GF-D8 (cell line): ENCODE results near the gene FOXE1.

ENCODE experiments used
- DNase-seq: peaks from one replicate; lab custom pipeline; 2025; lab: John Stamatoyannopoulos, UW

FOXE1 gene

GRCh38 chr9:97853056-97853843, at the start of gene FOXE1:
FOXE1 (plus strand) TSS chr9:97853226; CDS start chr9:97853915, 689 bp downstream.
- DNase-seq = no peak

- no peak for DNase-seq
Observed at GRCh38 chr9:97804059-97804365, 49.0 kb upstream of the FOXE1 start.

GRCh38 chr9:97806721-97807120, 46.3 kb upstream of the FOXE1 start:
- no peak for DNase-seq

- DNase-seq = no peak
Observed at GRCh38 chr9:97807681-97808080, 45.3 kb upstream of the FOXE1 start.

DNA sequence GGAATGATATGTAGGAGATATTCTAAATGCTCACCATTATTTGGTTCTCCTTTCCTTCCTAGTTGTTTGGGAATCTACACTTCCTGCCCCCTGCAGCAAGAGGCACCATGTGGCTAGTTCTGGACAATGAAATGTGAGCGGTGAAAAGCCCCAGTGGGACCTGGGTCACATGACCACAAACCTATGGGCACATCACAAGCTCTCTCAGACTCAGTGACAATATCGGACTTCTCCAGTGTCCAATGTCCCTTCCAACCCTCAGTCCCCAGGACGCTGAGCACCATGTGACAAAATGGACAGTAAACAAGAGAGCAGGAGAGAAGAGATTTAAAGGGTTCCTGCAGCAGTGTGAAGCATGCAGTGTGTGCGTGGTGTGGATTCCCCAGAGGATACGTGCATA, 44.6 kb upstream of the FOXE1 start:
- no peak for DNase-seq

DNA sequence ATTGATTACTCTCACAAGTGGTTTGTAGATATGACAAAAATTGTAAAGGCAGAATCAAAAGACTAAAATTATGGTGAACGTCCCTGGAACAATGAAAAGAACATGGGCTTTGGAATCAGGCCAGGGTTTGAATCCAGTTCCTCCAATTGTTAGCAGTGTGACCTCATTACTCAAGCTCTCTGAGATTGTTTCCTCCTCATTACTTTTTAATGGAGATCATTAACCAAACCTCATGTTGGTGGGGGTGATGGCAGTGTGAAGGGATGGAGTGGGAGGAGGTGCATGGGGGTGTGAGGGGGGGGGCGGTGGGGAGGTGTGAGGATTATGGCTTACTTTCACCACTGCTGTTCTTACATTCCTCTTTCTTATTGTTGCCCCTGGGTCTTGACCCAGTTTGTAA, 44.1 kb upstream of the FOXE1 start:
- DNase-seq = no peak

DNA sequence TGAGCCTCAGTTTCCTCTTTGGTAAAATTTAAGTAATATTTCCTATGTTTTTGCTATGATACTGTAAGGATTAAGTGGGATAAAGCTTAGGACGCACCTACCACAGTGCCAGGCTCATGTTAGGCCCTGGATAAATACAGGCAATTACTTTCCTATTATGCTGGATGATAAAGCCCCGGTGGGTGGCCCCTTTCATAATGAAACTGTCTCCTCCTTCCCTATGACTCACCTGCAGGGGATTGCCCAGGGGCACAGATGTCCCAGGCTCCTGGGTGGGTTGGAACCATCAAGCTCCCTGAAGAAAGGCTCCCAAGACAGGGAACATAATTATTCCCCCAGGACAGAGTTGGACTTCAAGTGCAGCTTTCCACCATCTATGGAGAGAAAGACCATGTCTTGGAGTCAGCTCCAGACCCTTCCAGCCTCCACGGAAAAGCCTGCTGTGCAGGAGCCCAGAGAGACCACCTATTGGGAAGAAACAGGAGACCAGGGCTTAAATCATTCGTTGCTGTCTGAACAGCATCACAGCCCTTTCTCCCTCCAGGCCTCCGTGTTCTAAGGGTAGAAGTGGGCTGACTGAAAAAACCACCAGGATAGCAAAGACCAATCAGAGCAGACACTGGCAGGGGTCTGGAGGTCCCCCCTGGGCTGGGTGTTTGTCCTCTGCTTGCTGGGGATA, 43.2 kb upstream of the FOXE1 start:
- no peak for DNase-seq

DNA sequence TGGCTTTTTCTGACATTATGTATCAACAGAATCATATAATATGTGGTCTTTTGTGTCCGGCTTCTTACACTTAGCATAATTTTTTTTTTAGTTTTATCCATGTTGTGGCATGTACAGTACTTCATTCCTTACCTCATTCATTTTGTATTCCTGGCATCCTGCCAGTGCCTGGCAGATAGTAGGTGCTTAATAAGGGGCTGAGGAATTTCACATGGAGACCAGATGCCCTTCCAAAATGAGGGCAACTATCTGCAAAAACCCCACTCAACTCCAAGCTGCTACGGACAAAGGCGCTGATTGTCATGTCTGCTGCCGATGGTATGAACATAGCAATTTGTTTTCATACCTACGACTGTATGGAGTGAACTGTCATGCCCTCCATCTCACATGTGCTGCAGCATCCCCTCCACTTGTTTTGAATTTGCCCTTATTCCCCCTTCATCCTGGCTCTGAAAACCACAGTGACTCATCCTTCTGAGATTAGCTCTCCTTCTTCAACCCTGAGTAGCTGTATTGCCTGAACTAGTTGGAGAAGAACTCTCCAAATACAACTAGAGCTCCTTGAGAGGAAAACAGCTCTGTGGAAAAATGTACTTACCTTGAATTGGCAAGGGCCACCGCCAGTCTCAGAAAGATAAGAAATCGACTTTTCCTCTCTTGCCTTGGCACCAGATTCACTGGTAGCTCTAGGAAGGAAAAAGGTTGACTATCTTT, 41.3 kb upstream of the FOXE1 start:
- DNase-seq = no peak

DNA sequence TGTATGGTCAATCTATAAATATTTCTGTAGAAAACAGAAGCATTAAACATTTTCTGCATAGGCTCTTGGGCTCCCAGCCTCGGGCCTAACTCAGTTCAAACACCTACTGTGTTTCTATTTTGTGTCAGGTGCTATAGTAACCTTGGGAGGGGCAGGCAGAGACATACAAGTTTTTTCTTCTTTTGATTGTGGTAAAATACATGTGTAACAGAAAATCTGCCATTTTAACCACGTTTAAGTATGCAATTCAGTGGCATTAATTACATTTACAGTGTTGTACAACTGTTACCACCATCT, 40.8 kb upstream of the FOXE1 start:
- no peak for DNase-seq

DNA sequence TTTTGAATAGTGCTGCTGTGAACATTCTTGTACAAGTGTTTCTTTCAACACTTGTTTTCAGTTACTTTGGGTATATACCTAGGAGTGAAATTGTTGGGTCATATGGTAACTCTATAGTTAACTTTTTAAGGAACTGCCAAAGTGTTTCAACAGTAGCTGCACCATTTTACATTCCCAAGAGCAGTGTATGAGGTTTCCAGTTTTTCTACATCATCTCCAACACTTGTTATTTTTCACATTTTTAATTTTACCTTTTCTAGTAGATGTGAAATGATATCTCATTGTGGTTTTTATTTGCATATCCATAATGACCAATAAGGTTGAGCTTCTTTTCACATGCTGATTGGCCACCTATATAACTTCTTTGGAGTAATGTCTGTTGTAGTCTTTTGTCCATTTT, 40.0 kb upstream of the FOXE1 start:
- no peak for DNase-seq

GRCh38 chr9:97819735-97820134, 33.3 kb upstream of the FOXE1 start:
- no peak for DNase-seq

DNA sequence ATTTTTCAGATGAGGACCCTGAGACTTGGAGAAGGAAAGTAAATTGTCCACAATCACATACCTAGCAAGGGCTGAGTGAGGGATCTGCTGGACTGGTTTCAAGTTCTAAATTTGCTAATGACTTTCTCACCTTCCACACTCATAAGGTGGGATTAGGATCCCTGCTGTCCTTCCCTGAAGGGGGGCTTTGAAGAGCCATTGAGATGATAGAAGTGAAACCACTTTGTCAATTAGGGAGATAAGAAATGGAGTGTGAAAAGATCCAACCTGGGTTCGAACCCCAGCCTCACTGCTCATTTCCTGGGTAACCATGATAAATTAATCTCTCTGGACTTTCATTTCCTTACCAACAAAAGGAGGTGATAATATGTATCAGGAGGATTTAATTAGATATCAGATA, 32.7 kb upstream of the FOXE1 start:
- DNase-seq = no peak

DNA sequence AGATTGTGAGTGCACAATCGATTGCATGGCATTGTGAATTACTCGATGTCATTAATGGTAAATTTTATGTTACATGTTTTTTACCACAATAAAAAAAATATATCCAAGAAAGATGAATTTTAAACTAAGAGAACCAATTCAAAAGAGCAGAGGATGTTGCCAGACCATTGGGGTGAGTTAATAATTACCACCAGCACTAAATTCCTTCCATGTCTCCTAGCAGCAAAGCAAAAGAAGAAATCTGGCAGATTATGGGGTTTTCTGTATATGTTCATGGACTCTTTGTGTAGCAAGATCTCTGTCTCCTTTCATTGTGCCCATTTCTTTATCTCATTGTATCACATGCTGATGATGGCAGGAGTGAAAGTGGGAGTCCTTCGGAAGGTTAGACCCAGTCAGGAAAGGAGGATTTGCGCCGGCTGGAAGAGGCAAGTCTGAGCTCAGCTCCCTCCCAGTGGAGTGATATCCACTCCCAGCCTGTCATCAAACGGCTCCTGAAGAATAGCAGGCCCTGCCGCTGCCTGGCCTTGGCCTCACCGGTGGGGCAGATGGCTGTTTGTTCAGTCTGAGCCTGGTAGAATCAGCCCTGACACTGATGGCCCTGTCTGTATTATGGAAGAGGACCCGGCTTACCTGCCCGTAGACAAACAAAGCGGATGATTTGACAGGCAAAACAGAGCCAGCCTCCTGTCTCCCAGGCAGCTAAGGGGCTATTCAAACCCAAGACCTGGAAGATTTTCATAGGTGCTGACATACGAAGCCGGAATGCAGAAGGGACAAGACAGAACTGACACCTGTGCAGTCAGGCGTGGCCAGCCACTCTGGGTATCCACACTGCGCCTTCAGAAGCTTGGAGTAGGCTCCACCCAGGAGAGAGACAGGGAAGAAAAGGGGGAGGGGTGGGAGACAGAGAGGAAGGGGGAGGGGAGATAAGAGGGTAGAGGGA, 21.9 kb upstream of the FOXE1 start:
- DNase-seq = no peak

DNA sequence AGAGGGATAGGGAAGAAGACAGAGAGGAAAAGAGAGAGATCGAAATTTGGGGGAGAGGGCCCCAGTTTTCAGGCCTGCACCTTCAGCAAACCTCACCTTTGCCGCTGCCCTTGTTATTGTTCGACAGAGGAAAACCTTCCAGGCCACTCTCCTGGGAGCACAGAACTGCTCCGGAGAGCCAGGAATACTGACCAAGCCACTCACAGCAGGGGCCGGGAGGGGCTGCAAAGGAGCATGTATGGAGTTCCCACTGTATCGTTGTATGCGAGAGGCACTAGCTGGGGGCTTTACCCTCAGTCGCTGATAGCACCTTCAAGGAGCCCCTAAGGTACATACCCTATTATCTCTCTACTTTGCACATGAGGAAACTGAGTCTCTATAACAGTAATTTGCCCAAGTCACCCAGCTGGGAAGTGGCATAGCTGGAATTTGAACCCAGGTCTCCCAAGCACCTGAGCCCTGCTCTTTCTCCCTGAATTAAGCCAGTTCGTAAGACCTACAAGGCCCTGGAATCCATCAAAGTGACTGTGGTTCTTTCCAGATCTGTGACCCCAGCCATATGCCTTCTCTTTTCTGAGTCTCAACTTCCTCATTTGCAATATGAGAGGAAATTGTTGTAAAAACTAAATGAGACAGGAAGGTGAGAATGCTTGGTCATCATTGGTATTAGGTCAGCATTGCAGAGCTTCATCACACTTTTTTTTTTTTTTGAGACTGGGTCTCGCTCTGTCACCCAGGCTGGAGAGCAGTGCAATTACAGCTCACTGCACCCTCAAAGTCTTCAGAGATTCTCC, 21.0 kb upstream of the FOXE1 start:
- DNase-seq = peak; percentile 93

DNA sequence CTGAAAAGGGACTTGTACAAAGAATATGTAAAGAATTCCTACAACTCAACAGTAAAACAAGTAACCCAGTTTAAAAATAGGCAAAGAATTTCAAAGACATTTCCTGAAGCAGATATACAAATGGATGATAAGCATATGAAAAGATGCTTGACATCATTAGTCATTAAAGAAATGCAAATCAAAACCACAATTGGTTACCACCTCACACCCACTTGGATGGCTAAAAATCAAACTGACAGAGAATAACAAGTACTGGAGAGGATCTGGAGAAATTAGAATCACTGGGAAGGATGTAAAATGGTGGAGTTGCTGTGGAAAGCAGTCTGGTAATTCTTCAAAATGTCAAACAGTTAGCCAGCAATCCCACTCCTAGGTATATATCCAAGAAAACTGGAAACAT, 12.5 kb upstream of the FOXE1 start:
- no peak for DNase-seq

- DNase-seq = no peak
Observed at GRCh38 chr9:97842960-97843359, 10.1 kb upstream of the FOXE1 start.

GRCh38 chr9:97845130-97845529, 7.9 kb upstream of the FOXE1 start:
- DNase-seq = no peak

GRCh38 chr9:97845763-97846162, 7.3 kb upstream of the FOXE1 start:
- DNase-seq = no peak

- DNase-seq = no peak
Observed at GRCh38 chr9:97846347-97846746, 6.7 kb upstream of the FOXE1 start.

- no peak for DNase-seq
Observed at GRCh38 chr9:97847474-97848214, 5.4 kb upstream of the FOXE1 start.

DNA sequence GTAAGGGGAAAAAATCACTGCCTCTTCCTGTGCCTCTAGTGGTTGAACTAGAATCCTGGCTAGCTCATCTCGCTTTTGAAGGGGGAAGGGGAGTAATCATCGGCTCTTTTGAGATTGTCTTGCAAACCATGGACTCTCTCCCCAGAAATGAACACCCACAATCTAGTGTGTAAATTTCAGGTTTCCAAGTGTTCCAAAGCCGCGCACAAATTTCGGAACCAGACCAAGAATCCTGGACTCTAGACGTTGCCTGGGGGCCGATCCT, 4.9 kb upstream of the FOXE1 start:
- DNase-seq = no peak
